AG04450 (cell line): ENCODE measurements around the gene TTC3. TPM values are rescaled to one million over a fixed set of nuclear protein-coding genes. Genes with fewer than 3 reads are reported as not detected.

Experiments
- CTCF ChIA-PET: fragments of 300-600, 350-600 bp; formaldehyde crosslinking; extraction: SDS; loops from one replicate; lab custom pipeline; 2022; ENCODE audit warnings: antibody characterized with exemption, inconsistent platforms; lab: Charles Lee
- POLR2A ChIA-PET: fragments of 350-600 bp; formaldehyde crosslinking; extraction: SDS; loops from one replicate; lab custom pipeline; 2021; ENCODE audit warnings: antibody characterized with exemption, inconsistent platforms; lab: Yijun Ruan, JAX
- DNase-seq: peaks from one replicate; pipeline ENCODE4 v3.0.0-alpha.2; 2011; ENCODE audit warnings: low read depth, low spot score
- H3K27ac ChIP-seq: one replicate; pipeline ENCODE4 v1.5.1; 2012; ENCODE audit warnings: low read depth, low read length, control low read depth
- H3K27me3 ChIP-seq: one replicate; pipeline ENCODE4 v1.6.0; 2012; ENCODE audit warnings: low read length; ENCODE audit not compliant: control insufficient read depth, insufficient read depth
- H3K4me3 ChIP-seq: 2 replicates; pipeline ENCODE4 v1.5.1; 2011; ENCODE audit warnings: mild to moderate bottlenecking, low read depth, low read length, control low read depth
- H3K9me3 ChIP-seq: 2 replicates; pipeline ENCODE4 v1.5.1; 2012; ENCODE audit warnings: low read length; ENCODE audit not compliant: control insufficient read depth, insufficient read depth
- polyA plus RNA-seq: library from polyadenylated mRNA; depleted of rRNA; stranded (reverse); fragments of >200 nt; gene quantifications from 2 replicates; pipeline ENCODE4 v1.2.3, GENCODE V29; 2011
- TF ChIP-seq, protein P1 (sequence below): IDR thresholded peaks from 2 replicates; pipeline ENCODE4 v1.5.1; 2011; ENCODE audit warnings: low read depth, low read length, control low read depth, inconsistent platforms

The TTC3 gene
- polyA plus RNA-seq, 1 experiment: 224 TPM

DNA sequence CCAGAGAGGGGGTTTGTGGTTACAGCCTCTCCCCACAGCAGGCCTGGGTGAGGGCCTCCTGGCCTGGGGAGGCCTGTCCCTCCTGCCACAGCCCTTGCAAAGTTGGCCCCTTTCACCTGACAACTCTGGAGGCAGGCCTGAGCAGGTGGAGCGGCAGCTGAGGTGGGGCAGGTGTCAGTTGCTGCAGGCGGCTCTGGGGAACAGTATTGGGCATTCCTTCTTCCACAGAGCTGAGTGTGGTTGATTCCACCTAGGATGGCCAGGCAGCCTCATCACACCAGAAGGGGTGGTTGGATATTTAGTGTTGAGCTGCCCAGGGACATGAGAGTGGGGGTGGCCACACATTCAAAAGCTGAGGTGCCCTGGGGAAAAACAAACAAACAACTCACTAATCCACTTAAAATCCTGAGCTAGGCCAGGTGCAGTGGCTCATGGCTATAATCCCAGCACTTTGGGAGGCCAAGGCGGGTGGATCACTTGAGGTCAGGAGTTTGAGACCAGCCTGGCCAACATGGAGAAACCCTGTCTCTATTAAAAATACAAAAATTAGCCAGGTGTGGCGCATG, 31.3 kb upstream of the TTC3 start:
- Histone ChIP-seq H3K27ac (no peak overlapping the region), H3K4me3 (no peak overlapping the region), H3K9me3 (no peaks in the 10 kb centered on the region; the same call in 1 of the 2 replicates), H3K27me3 (peaks cover 11% of the 10 kb centered on the region)
- ChIA-PET CTCF (no interaction called here), POLR2A (no interaction called here)
- TF ChIP-seq, protein P1, sequence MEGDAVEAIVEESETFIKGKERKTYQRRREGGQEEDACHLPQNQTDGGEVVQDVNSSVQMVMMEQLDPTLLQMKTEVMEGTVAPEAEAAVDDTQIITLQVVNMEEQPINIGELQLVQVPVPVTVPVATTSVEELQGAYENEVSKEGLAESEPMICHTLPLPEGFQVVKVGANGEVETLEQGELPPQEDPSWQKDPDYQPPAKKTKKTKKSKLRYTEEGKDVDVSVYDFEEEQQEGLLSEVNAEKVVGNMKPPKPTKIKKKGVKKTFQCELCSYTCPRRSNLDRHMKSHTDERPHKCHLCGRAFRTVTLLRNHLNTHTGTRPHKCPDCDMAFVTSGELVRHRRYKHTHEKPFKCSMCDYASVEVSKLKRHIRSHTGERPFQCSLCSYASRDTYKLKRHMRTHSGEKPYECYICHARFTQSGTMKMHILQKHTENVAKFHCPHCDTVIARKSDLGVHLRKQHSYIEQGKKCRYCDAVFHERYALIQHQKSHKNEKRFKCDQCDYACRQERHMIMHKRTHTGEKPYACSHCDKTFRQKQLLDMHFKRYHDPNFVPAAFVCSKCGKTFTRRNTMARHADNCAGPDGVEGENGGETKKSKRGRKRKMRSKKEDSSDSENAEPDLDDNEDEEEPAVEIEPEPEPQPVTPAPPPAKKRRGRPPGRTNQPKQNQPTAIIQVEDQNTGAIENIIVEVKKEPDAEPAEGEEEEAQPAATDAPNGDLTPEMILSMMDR: no peak
- no peak for DNase-seq

DNA sequence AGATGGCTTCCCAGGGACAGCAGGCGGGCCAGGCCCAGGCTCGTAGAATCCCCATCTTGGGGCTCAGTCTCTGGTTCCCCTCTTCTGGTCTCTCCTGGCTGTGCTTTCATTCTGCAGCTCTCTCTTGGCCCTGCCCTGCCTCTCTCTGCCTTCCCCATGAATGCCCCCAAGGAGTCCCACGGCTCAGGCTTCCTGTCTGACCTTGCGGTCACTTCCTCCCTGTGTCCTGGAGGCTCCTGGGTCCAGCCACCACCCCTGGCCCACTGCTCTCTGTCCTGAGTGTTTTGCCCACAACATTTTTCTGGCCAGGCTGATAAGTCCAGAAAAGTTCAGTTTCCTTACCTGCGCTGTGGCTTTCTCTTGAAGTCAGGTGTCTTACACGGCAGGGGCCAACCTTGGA, 29.2 kb upstream of the TTC3 start:
- ChIA-PET POLR2A (no interaction called here), CTCF (no interaction called here)
- DNase-seq: no peak
- H3K27me3 ChIP-seq: peaks cover 15% of the 10 kb centered on the region
- no peak overlapping the region for H3K27ac ChIP-seq
- H3K4me3 ChIP-seq: no peak overlapping the region
- TF ChIP-seq, protein P1: no peak
- no peaks in the 10 kb centered on the region; the same call in 1 of the 2 replicates for H3K9me3 ChIP-seq

DNA sequence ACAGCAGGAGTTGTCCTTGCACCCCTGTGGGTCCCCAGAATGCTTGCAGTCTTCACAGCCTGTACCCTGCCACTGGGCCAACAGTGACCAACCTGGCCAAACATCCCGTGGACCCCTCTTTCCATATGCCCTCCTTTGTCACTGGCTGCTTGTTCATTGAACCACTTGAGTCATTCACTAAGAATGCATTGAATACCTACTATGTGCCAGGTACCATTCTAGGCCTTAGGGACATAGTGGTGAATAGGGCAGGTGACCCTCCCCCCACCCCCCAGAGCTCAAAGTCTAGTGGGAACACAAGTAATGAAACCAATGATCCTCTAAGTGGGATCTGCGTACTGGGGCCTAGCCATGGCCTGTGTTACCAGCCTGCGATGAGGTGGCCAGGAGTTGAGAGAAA, 28.4 kb upstream of the TTC3 start:
- TF ChIP-seq, protein P1: no peak
- Histone ChIP-seq H3K4me3 (no peak overlapping the region), H3K9me3 (no peaks in the 10 kb centered on the region; the same call in 1 of the 2 replicates), H3K27ac (no peak overlapping the region), H3K27me3 (peaks cover 15% of the 10 kb centered on the region)
- POLR2A ChIA-PET: no interaction called here
- CTCF ChIA-PET: no interaction called here
- DNase-seq: no peak

DNA sequence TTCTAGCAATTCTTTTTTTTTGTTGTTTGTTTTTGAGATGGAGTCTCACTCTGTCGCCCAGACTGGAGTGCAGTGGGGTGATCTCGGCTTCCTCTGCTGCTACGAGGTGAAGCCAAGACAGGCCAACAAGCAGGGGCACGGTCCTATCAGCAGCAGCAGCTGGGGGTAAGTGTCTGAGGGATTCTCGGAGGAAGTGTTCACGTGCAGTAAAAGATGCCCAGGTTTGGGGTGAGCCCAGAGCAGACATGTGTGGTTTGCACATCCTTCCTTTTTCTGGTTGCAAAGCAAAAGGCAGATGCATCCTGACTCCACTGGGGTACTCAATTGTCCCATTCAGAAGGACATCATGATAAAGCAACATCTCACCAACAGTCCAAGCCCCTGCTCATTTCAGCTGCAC, 27.9 kb upstream of the TTC3 start:
- H3K27me3 ChIP-seq: peaks cover 15% of the 10 kb centered on the region
- DNase-seq: no peak
- POLR2A ChIA-PET: no interaction called here
- no peak overlapping the region for H3K27ac ChIP-seq
- H3K9me3 ChIP-seq: no peaks in the 10 kb centered on the region; the same call in 1 of the 2 replicates
- TF ChIP-seq, protein P1: no peak
- no peak overlapping the region for H3K4me3 ChIP-seq
- CTCF ChIA-PET: no interaction called here

DNA sequence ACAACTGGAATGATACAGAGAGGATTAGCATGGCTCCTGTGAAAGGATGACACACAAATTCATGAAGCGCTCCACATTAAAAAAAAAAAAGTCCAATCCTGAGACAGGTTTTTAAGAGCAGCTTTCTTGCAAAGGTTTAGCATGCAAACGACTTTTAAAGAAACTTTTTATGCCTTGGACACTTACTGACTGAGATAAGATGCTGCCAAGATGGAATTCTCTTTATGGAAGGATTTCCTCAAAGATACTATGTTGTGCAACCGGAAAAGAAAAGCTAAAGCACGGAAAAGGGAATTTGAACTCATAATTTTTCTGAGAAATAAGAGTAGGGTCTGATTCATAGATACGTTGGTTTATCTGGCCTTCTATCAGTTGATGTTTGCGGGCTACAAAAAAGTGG, 27.5 kb upstream of the TTC3 start:
- ChIA-PET POLR2A (no interaction called here), CTCF (no interaction called here)

More for the DNA sequence above, 27.5 kb upstream of the TTC3 start:
- no peak overlapping the region for H3K4me3 ChIP-seq
- DNase-seq: no peak
- H3K27ac ChIP-seq: no peak overlapping the region
- TF ChIP-seq, protein P1: no peak
- no peaks in the 10 kb centered on the region; the same call in 1 of the 2 replicates for H3K9me3 ChIP-seq
- H3K27me3 ChIP-seq: peaks cover 15% of the 10 kb centered on the region
